A673 (cell line): ENCODE data around the gene CORO1A. TPM values are rescaled to one million over a fixed set of nuclear protein-coding genes. Genes with fewer than 3 reads are reported as not detected.
"Not testable (repeated sequence)": the region's sequence is repeated elsewhere in the genome, so short reads cannot be mapped to it uniquely, and the experiment has no call there.

Source experiments
- BruUV-seq: library from RNA; stranded (reverse); fragments of 400-500 nt; replicated peaks from 2 replicates; lab custom pipeline; 2021; lab: Mats Ljungman, UMichigan
- CTCF ChIA-PET: fragments of 300-600 bp; sonication (Branson Sonifier 250); formaldehyde crosslinking; loops from one replicate; lab custom pipeline; 2022; ENCODE audit warnings: antibody characterized with exemption; lab: Charles Lee
- POLR2A ChIA-PET: fragments of 300-600 bp; sonication (Branson Sonifier 250); formaldehyde crosslinking; loops from one replicate; lab custom pipeline; 2022; ENCODE audit warnings: antibody characterized with exemption; ENCODE audit not compliant: low non-redundant PET; lab: Charles Lee
- DNase-seq: peaks from one replicate; pipeline ENCODE4 v3.0.0-alpha.2; 2015; ENCODE audit warnings: low spot score
- H3K27ac ChIP-seq: fragments of 200-600 bp; sonication (generic); 2 replicates; pipeline ENCODE4 v1.5.1; 2016; ENCODE audit warnings: mixed run types, low read depth, mild to moderate bottlenecking, mixed read lengths, antibody characterized with exemption, low read length; ENCODE audit not compliant: poor library complexity, severe bottlenecking
- H3K27me3 ChIP-seq: fragments of 200-600 bp; sonication (generic); replicated peaks from 2 replicates; pipeline ENCODE4 v1.6.1; 2017; ENCODE audit warnings: mixed run types, low read depth, mild to moderate bottlenecking, mixed read lengths, antibody characterized with exemption, low read length; ENCODE audit not compliant: insufficient read depth, poor library complexity
- H3K36me3 ChIP-seq: fragments of 200-600 bp; sonication (generic); 2 replicates; pipeline ENCODE4 v1.6.1; 2016; ENCODE audit warnings: mixed run types, mild to moderate bottlenecking, mixed read lengths, antibody characterized with exemption, low read length; ENCODE audit not compliant: insufficient read depth, poor library complexity, severe bottlenecking
- H3K4me1 ChIP-seq: fragments of 200-600 bp; sonication (generic); 2 replicates; pipeline ENCODE4 v1.6.1; 2017; ENCODE audit warnings: mixed run types, mild to moderate bottlenecking, mixed read lengths, antibody characterized with exemption, low read length; ENCODE audit not compliant: insufficient read depth, poor library complexity, severe bottlenecking
- H3K4me3 ChIP-seq: fragments of 200-600 bp; sonication (generic); 2 replicates; pipeline ENCODE4 v1.5.1; 2016; ENCODE audit warnings: low read depth, mixed run types, mild to moderate bottlenecking, mixed read lengths, low read length; ENCODE audit not compliant: poor library complexity, severe bottlenecking
- H3K9me3 ChIP-seq: fragments of 200-600 bp; sonication (generic); 2 replicates; pipeline ENCODE4 v1.6.1; 2016; ENCODE audit warnings: mixed run types, low read depth, mild to moderate bottlenecking, mixed read lengths, antibody characterized with exemption, low read length; ENCODE audit not compliant: poor library complexity, severe bottlenecking
- EZH2 ChIP-seq: fragments of 200-600 bp; sonication (generic); IDR thresholded peaks from 2 replicates; pipeline ENCODE4 v1.6.1; 2017; ENCODE audit warnings: borderline replicate concordance, low read depth, mild to moderate bottlenecking, mixed read lengths, antibody characterized with exemption, low read length; ENCODE audit not compliant: poor library complexity, severe bottlenecking
- intact Hi-C: fragments of 100-400 bp; cut with micrococcal nuclease; formaldehyde crosslinking; loops from one replicate; pipeline ENCODE4 v1.10.0; 2022; ENCODE audit not compliant: unreplicated experiment
- total RNA-seq: library from RNA; stranded (reverse); gene quantifications from 2 replicates; pipeline ENCODE4 v1.2.3, GENCODE V29; 2021
- TF ChIP-seq, protein P1 (sequence below): fragments of 300-800, 200-600 bp; sonication (generic); conservative IDR thresholded peaks from 2 replicates; pipeline ENCODE4 v1.5.1; 2017; ENCODE audit warnings: low read depth, mild to moderate bottlenecking, antibody characterized with exemption, low read length, moderate library complexity, mixed read lengths

CORO1A gene
- total RNA-seq, 1 experiment from 2014 or later: 4.6 TPM

DNA sequence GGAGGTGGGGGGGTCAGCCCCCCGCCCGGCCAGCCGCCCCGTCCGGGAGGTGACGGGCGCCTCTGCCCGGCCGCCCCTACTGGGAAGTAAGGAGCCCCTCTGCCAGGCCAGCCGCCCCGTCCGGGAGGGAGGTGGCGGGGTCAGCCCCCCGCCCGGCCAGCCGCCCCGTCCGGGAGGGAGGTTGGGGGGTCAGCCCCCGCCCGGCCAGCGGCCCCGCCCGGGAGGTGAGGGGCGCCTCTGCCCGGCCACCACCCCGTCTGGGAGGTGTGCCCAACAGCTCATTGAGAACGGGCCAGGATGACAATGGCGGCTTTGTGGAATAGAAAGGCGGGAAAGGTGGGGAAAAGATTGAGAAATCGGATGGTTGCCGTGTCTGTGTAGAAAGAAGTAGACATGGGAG, 13.3 kb upstream of the CORO1A start:
- intact Hi-C loops, H3K4me3 ChIP-seq, H3K27me3 ChIP-seq, POLR2A ChIA-PET, H3K27ac ChIP-seq, H3K9me3 ChIP-seq, BruUV-seq, H3K4me1 ChIP-seq, H3K36me3 ChIP-seq, DNase-seq, CTCF ChIA-PET: not testable (repeated sequence)

DNA sequence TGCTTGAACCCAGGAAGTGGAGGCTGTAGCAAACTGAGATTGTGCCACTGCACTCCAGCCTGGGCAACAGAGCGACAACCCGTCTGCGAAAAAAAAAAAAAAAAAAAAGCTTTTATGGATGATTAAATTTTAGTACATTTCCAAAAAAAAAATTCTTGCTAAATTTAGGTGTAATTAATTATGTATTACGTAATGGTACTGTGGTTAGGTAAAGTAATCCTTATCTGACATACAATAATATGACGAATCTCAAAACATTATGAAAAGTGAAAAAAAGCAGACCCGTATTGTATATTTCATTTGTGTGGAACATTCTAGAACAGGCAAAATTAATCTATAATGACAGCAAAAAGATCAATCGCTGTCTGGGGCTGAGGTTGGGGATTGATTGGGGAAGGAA, 10.3 kb upstream of the CORO1A start:
- POLR2A ChIA-PET: no interaction called here
- BruUV-seq: no TSS peak

DNA sequence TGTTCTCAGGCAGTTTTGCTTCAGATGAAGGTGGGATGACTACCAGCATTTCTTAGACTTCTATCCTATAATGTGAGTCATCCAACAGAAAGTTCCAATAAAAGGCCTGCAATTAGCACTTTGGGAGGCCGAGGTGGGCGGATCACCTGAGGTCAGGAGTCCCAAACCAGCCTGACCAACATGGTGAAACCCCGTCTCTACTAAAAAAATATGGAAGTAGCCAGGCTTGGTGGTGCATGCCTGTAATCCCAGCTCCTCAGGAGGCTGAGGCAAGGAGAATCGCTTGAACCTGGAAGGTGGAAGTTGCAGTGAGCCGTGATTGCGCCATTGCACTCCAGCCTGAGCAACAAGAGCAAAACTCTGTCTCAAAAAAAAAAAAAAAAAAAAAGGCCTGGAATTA, 6.5 kb upstream of the CORO1A start:
- DNase-seq, H3K27me3 ChIP-seq, BruUV-seq, intact Hi-C loops, H3K9me3 ChIP-seq, H3K4me1 ChIP-seq, H3K27ac ChIP-seq, H3K4me3 ChIP-seq, POLR2A ChIA-PET, H3K36me3 ChIP-seq: not testable (repeated sequence)
- CTCF ChIA-PET: interaction anchor here (0.6 kb wide), 1 partner anchor 331 kb away, joined by 4 read pairs; no protein-coding TSS in a partner anchor

More for the DNA sequence above, 10.3 kb upstream of the CORO1A start:
- H3K4me1 ChIP-seq: no peaks in the 10 kb centered on the region
- no peak overlapping the region for H3K4me3 ChIP-seq
- intact Hi-C loops: no loop called here
- no peaks in the 10 kb centered on the region for H3K9me3 ChIP-seq
- H3K27ac ChIP-seq: no peak overlapping the region
- CTCF ChIA-PET: no interaction called here
- no peaks in the 10 kb centered on the region for H3K36me3 ChIP-seq
- no peaks in the 10 kb centered on the region for H3K27me3 ChIP-seq
- TF ChIP-seq, protein P1, sequence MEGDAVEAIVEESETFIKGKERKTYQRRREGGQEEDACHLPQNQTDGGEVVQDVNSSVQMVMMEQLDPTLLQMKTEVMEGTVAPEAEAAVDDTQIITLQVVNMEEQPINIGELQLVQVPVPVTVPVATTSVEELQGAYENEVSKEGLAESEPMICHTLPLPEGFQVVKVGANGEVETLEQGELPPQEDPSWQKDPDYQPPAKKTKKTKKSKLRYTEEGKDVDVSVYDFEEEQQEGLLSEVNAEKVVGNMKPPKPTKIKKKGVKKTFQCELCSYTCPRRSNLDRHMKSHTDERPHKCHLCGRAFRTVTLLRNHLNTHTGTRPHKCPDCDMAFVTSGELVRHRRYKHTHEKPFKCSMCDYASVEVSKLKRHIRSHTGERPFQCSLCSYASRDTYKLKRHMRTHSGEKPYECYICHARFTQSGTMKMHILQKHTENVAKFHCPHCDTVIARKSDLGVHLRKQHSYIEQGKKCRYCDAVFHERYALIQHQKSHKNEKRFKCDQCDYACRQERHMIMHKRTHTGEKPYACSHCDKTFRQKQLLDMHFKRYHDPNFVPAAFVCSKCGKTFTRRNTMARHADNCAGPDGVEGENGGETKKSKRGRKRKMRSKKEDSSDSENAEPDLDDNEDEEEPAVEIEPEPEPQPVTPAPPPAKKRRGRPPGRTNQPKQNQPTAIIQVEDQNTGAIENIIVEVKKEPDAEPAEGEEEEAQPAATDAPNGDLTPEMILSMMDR: no peak
- TF ChIP-seq EZH2: no peak
- no peak for DNase-seq

DNA sequence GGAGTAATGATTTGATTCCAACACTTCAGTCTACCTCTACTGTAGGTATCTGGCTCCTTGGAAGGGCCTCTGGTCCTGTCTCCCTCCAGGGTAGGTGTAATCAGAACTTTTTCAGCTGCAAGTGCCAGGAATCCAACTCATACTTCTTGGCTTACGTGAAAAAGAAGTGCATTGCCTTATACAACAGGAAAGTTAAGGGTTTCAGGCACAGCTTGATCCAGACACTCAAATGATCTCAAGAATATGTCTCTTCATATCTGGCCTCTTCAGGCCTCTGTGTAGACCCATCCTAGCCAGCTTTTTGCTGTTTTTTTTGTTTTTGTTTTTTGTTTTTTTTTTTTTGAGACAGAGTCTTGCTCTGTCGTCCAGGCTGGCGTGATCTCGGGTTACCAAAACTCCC, 4.2 kb upstream of the CORO1A start:
- Histone ChIP-seq H3K27me3 (no peaks in the 10 kb centered on the region), H3K9me3 (no peaks in the 10 kb centered on the region), H3K4me1 (no peaks in the 10 kb centered on the region), H3K4me3 (no peak overlapping the region), H3K27ac (no peak overlapping the region), H3K36me3 (no peaks in the 10 kb centered on the region)
- no TSS peak for BruUV-seq
- intact Hi-C loops: no loop called here
- TF ChIP-seq EZH2: no peak
- TF ChIP-seq, protein P1: no peak
- DNase-seq: no peak
- ChIA-PET CTCF (no interaction called here), POLR2A (no interaction called here)
